K562 (cell line): ENCODE data around the gene NDUFS8. TPM values are rescaled to one million over a fixed set of nuclear protein-coding genes. Genes with fewer than 3 reads are reported as not detected.

Source experiments
- CREB3L1 ChIP-seq: fragments of 450-650 bp; IDR thresholded peaks from 2 replicates; pipeline ENCODE4 v1.6.1; 2014; ENCODE audit warnings: low read depth, mild to moderate bottlenecking, moderate library complexity, borderline replicate concordance
- CXXC5 ChIP-seq: fragments of 250-450 bp; sonication (Bioruptor Pico); IDR thresholded peaks from 2 replicates; pipeline ENCODE4 v1.8.0; 2022; ENCODE audit warnings: inconsistent platforms, mild to moderate bottlenecking, moderate library complexity
- DMBX1 ChIP-seq: fragments of 250-450 bp; sonication (Bioruptor Pico); IDR thresholded peaks from 2 replicates; pipeline ENCODE4 v1.8.0; 2022; ENCODE audit warnings: inconsistent platforms, mild to moderate bottlenecking, moderate library complexity, borderline replicate concordance
- E2F6 ChIP-seq, 2 experiments: IDR thresholded peaks; 2 replicates each; pipeline ENCODE4 v1.6.1; 2011; ENCODE audit warnings: borderline replicate concordance in 1 of 2, control low read depth in 1 of 2, low read depth in 1 of 2, low read length in 1 of 2, mild to moderate bottlenecking in 1 of 2, mixed read lengths in 1 of 2, moderate library complexity in 1 of 2; ENCODE audit not compliant: insufficient read depth in 1 of 2, insufficient read length in 1 of 2, poor library complexity in 1 of 2, severe bottlenecking in 1 of 2; ENCODE audit errors: extremely low read depth in 1 of 2
- ETV1 ChIP-seq: fragments of 450-650 bp; conservative IDR thresholded peaks from 2 replicates; pipeline ENCODE4 v1.6.1; 2016; ENCODE audit warnings: missing genetic modification characterization, control low read depth, low read depth, missing compliant biosample characterization
- NKRF ChIP-seq: fragments of 450-650 bp; IDR thresholded peaks from 2 replicates; pipeline ENCODE4 v1.6.1; 2016; ENCODE audit warnings: borderline replicate concordance
- POLR2G ChIP-seq: fragments of 200-400 bp; formaldehyde crosslinking; IDR thresholded peaks from 2 replicates; pipeline ENCODE4 v1.6.1; 2017; ENCODE audit warnings: low read depth, mild to moderate bottlenecking, antibody characterized with exemption, low read length, moderate library complexity
- SMARCE1 ChIP-seq: fragments of 450-650 bp; IDR thresholded peaks from 2 replicates; pipeline ENCODE4 v1.7.1; 2016; ENCODE audit warnings: mild to moderate bottlenecking
- TCF7 ChIP-seq: sonication (generic); IDR thresholded peaks from 2 replicates; pipeline ENCODE4 v1.6.1; 2016; ENCODE audit warnings: antibody characterized with exemption, borderline replicate concordance
- VEZF1 ChIP-seq: fragments of 200-800 bp; sonication (Bioruptor generic); IDR thresholded peaks from 2 replicates; pipeline ENCODE4 v1.6.1; 2017; ENCODE audit warnings: missing genetic modification characterization, missing compliant biosample characterization
- ZBTB7A ChIP-seq: IDR thresholded peaks from 2 replicates; pipeline ENCODE4 v1.6.1; 2011; ENCODE audit warnings: low read depth, mild to moderate bottlenecking, low read length, moderate library complexity, borderline replicate concordance; ENCODE audit not compliant: control insufficient read depth
- ZNF143 ChIP-seq: sonication (generic); formaldehyde crosslinking; IDR thresholded peaks from 2 replicates; pipeline ENCODE4 v1.9.0; 2022; ENCODE audit warnings: mild to moderate bottlenecking, missing genetic modification reagents
- ZNF518B ChIP-seq: fragments of 250-450 bp; sonication (Bioruptor Pico); IDR thresholded peaks from 2 replicates; pipeline ENCODE4 v1.5.0; 2021; ENCODE audit warnings: mild to moderate bottlenecking, moderate library complexity
- polyA plus RNA-seq, 8 experiments: library from polyadenylated mRNA; depleted of rRNA in 4 of 8; stranded (reverse) in 5 of 8; unstranded in 3 of 8; fragments of >200 nt; fragmentation: Nextera tagmentation in 2 of 8; fragmentation: Illumina TruSeq in 1 of 8; extraction: Ambion mirVana in 2 of 8; extraction: Trizol in 1 of 8; gene quantifications; 2 replicates each; pipeline versions ENCODE4 v1.2.1 to v1.2.3, GENCODE V29; 2011 to 2014; ENCODE audit warnings: inconsistent platforms in 1 of 8, missing spikeins in 1 of 8
- total RNA-seq, 7 experiments: library from RNA; depleted of rRNA in 6 of 7; stranded (reverse); fragments of >200 nt in 6 of 7; fragmentation: Illumina TruSeq in 2 of 7; extraction: Trizol in 2 of 7; gene quantifications; 2 replicates each; pipeline versions ENCODE4 v1.2.1 to v1.2.3, GENCODE V29; 2011 to 2021; ENCODE audit warnings: low replicate concordance in 1 of 7
- TF ChIP-seq, protein P1 (sequence below): fragments of 450-650 bp; IDR thresholded peaks from 2 replicates; pipeline ENCODE4 v1.6.1; 2016

NDUFS8 gene
- total and polyA plus RNA-seq, 9 of the 15 experiments (the other 6 are each of a cell fraction or from before 2014, with no cell fraction given) = 36.5 to 351 (median 101) TPM

GRCh38 chr11:68043349-68044144 is 13.1 kb downstream of the NDUFS8 start (continued):
- TF ChIP-seq CREB3L1 (peak; percentile 85; the same call in 1 of the 2 replicates), ETV1 (no peak), DMBX1 (CRISPR knock-in tag) (no peak), POLR2G (peak; percentile 74), VEZF1 (CRISPR knock-in tag) (peak; percentile 85), ZNF518B (no peak), SMARCE1 (peak; percentile 86), NKRF (peak; percentile 83), E2F6 (IDR thresholded peaks at IDR 0.05; ENCODE audit: borderline replicate concordance in 1 of 2, extremely low read depth in 1 of 2, insufficient read depth in 1 of 2, insufficient read length in 1 of 2, low read depth in 1 of 2, low read length in 1 of 2, poor library complexity in 1 of 2, severe bottlenecking in 1 of 2) (peak; percentile 50 to 60), TCF7 (no peak), ZNF143 (no peak), ZBTB7A (peak; percentile 87), CXXC5 (CRISPR knock-in tag) (peak; percentile 92)
- TF ChIP-seq, protein P1, sequence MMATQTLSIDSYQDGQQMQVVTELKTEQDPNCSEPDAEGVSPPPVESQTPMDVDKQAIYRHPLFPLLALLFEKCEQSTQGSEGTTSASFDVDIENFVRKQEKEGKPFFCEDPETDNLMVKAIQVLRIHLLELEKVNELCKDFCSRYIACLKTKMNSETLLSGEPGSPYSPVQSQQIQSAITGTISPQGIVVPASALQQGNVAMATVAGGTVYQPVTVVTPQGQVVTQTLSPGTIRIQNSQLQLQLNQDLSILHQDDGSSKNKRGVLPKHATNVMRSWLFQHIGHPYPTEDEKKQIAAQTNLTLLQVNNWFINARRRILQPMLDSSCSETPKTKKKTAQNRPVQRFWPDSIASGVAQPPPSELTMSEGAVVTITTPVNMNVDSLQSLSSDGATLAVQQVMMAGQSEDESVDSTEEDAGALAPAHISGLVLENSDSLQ = peak; percentile 50
